Activated gamma-delta T cell treated with anti-CD3 and anti-CD28 coated beads, Interleukin-2, amount 50 U/mL, for 16 hours (primary cell): ENCODE data around the gene OR2J3.
"Not testable (repeated sequence)": the region's sequence is repeated elsewhere in the genome, so short reads cannot be mapped to it uniquely, and the experiment has no call there.

Source experiments
- DNase-seq: peaks from one replicate; pipeline ENCODE4 v3.0.0-alpha.2; 2020; ENCODE audit warnings: low read depth

The OR2J3 gene

DNA sequence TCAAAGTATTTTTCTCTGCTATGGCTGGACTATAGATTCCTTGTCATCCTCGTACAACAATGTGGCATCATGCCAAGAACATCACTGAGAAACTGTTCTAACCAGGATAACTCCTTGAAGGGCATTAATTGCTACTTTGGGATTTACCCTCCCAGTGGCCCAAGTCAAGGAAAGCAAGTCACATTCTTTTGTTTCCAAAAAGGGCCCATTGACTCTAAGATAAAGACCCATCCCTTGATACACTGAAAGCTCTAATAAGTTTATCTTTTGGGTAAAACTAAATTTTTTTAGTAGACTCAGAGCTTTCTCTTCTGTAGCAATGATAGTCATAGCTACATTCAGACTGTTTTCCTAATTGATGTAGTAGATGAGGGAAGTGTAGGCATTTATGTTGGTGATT is at the start of gene OR2J3:
Gene OR2J3 (plus strand): TSS at position 301 of the 400 bp plus-strand sequence. CDS start 3,833 bp downstream, outside the sequence.
- DNase-seq = no peak

DNA sequence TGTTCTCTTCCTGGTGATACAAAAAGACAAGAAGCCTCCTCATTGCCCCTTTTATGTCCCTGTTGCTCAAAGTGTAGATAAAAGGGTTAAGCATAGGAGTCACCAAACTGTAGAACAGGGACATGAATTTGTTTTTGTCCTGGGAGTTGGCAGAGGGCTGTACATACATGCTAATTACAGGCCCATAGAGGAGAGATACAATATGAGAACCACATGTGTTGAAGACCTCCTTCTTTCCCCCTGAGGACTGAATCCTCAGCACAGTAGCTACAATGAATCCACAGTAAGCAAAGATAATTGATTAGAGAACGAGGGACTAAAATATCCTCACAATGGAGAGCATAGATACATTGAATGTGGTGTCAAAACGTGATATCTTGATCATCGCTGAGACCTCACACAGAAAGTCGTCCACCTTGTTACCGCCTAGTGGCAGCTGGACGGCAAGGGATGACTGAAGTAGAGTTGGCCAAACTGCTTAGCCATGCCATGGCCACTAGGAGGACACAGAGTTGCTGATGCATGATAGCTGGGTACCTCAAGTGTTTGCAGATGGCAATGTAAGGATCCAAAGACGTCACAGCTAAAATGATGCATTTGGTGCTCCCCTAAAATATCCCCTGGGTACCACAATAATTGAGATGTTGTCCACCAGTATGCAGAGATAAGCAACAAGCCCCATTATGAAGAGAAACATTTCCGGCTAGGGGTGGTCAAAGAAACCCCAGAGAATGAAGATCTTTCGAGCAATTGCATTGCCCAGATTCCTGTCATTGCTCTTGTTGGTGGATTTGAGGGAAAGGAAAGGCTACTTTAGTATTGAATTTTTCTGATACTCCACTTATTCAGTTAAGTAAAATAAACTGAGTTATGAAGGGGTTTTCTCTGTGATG is 35.8 kb upstream of the OR2J3 start:
- DNase-seq = no peak

DNA sequence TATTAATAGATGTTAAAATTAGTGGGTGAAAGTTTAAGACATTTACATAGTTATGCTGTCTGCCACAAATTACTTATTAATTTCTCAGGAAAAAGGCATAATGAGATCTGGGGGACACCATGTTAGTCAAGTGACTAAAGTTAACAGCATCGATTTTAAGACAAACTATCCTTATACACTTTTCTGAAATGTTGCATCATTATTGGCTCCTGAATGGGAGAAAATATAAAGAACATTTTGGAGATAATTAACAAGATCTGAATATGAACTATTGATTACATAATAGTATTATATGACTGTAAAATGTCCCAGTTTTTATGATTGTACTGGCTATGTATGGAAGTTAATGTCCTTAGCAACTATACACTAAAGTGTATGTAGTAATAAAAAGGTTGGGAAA is 28.7 kb upstream of the OR2J3 start:
- no peak for DNase-seq

DNA sequence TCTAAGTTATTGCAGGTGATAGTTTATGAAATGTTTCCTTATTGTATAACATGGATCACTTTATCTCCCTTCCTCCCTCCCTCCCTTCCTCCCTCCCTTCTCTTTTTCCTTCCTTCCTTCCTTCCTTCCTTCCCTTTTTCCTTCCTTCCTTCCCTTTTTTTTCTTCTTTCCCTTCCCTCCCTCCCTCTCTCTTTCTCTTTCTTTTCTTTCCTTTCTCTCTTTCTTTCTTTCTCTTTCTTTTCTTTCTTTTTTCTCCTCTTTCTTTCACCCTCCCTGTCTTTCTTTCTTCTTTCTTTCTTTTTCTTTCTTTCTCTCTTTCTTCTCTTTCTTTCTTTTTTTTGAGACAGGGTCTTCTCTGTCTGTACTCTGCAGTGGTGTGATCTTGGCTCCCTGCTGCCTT is 26.5 kb upstream of the OR2J3 start:
- DNase-seq = no peak

- DNase-seq = no peak
These were observed 25.4 kb upstream of the OR2J3 start for GRCh38 chr6:29082457-29082856.

DNA sequence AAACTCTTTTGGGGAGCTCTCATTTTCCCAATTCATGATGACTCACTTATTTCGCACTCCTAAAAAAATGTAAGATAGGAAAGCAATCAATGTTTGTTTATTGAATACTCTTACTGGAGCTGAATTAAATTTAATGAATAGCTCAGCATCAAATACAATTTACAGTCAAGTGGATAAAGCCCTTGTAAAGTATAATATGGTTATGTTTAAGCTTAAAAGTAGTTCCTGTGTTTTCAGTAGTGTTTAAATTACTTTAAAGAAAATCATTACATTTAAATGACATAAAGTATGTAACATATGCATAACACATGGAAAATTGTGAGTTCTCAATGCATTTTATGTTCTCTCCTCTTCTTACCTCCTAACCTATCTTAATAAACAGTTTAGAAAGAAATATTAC is 20.6 kb upstream of the OR2J3 start, which contains the start of gene OR2B3:
Gene OR2B3 (minus strand): TSS at position 101 of the 400 bp plus-strand sequence. CDS start 65 bp downstream, at position 36.
- no peak for DNase-seq

- no peak for DNase-seq
These were observed 14.9 kb upstream of the OR2J3 start for GRCh38 chr6:29092957-29093356.

DNA sequence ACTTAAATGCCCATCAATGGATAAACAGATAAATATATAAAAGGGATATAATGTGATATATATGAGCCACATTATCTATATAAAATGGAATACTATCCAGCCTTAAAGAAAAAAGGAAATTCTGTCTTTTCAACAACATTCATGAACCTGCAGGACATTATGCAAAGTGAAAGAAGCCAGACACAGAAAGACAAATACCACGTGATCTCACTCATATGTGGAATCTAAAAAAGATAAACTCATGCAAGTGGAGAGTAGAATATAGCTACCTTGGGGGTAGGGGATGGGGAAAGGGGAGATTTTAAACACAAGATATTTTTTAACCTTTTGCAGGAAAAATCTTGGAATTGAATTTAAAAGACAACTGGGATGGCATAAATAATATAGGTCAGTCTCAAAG is 10.1 kb upstream of the OR2J3 start:
- no peak for DNase-seq

- DNase-seq = no peak
These were observed 8.7 kb upstream of the OR2J3 start, which contains the start of gene OR2J1 for GRCh38 chr6:29099190-29099589. TSS of gene OR2J1 (plus strand) at chr6:29099490. CDS start at chr6:29100943, 1,453 bp downstream.

GRCh38 chr6:29112135-29112534 is 4.3 kb downstream of the OR2J3 start:
- no peak for DNase-seq

DNA sequence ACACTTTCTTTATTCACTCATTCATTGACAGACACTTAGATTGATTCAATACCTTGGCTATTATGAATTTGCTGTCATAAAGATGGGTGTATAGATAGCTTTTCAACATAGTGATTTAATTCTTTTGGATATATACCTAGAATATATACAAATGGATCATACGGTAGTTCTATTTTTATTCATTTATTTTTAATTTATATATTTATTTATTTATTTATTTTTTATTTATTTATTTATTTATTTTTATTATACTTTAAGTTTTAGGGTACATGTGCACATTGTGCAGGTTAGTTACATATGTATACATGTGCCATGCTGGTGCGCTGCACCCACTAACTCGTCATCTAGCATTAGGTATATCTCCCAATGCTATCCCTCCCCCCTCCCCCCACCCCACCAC is 7.1 kb downstream of the OR2J3 start:
- not testable (repeated sequence) for DNase-seq

- DNase-seq = no peak
These were observed 21.6 kb downstream of the OR2J3 start for GRCh38 chr6:29129326-29130012.

- no peak for DNase-seq
These were observed 22.8 kb downstream of the OR2J3 start for GRCh38 chr6:29130644-29131043.

DNA sequence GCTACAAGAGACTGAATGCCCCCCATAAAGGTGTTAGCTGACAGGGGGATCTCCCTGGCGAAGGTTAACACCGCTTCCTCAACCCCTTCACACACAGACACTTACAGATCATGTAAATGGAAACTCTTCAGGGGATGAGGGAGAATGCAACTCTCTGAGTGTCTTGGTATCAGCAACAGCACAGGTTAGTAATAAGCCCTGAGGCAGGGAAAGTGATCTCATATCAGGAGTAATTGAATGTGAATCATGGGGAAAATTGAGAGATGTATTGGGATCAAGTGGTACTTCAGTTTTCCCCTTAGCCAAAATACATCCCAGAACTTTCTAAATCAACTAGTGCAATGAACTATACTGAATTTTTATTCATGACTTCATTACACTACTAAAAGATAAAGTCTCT is 23.8 kb downstream of the OR2J3 start:
- no peak for DNase-seq

GRCh38 chr6:29137724-29138123 is 29.9 kb downstream of the OR2J3 start:
- no peak for DNase-seq

GRCh38 chr6:29141606-29142005 is 33.7 kb downstream of the OR2J3 start:
- DNase-seq = no peak

GRCh38 chr6:29142309-29142708 is 34.5 kb downstream of the OR2J3 start:
- DNase-seq = no peak

- DNase-seq = no peak
These were observed 38.3 kb downstream of the OR2J3 start for GRCh38 chr6:29146179-29146578.

GRCh38 chr6:29147074-29147473 is 39.2 kb downstream of the OR2J3 start:
- no peak for DNase-seq

GRCh38 chr6:29149444-29149843 is 41.6 kb downstream of the OR2J3 start:
- not testable (repeated sequence) for DNase-seq

- DNase-seq = no peak
These were observed 45.2 kb downstream of the OR2J3 start for GRCh38 chr6:29153083-29153482.

- not testable (repeated sequence) for DNase-seq
These were observed 47.3 kb downstream of the OR2J3 start for GRCh38 chr6:29155182-29155581.

DNA sequence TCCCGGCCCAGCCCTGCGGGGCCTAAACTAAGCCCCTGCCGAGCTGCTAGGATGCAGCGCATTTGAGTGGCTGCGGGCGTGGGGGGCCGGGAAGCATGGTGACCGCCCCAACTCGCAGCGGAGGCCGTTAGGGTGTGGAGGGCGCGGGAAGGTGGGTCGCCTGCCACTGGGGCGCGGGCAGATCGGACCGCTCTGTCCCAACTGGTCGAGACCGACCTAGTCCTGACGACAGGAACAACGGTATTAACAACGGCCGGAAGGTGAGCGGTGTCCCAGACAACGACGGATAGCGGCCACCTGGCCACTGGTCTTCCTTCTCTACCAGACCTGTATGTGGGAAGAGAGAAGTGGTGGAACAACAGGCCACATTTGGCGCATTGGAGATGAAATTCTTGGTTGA is 52.1 kb downstream of the OR2J3 start:
- not testable (repeated sequence) for DNase-seq
